ENCODE data around the gene C5AR1. TPM values are rescaled to one million over a fixed set of nuclear protein-coding genes. Genes with fewer than 3 reads are reported as not detected.
A peak's percentile ranks its signal among the peaks of the same experiment; 100 is the strongest.

C5AR1 gene
- total and polyA plus RNA-seq, 9 of the 15 experiments (the other 6 are each of a cell fraction or from before 2014, with no cell fraction given) = 0.06 to 1.6 (median 0.28) TPM; not detected in 3

GRCh38 chr19:47296036-47296435, 13.6 kb upstream of the C5AR1 start (continued):
- no peak for TF ChIP-seq ZNF184 (CRISPR knock-in tag; IDR thresholded peaks at IDR 0.05)
- no peak for TF ChIP-seq ZSCAN32 (CRISPR knock-in tag; IDR thresholded peaks at IDR 0.05)
- TF ChIP-seq ATF1 (CRISPR knock-in tag; IDR thresholded peaks at IDR 0.05) = no peak
- TF ChIP-seq ATF1 (tag; IDR thresholded peaks at IDR 0.05) = peak; percentile 63
- TF ChIP-seq IRF1 (CRISPR knock-in tag; IDR thresholded peaks at IDR 0.05; ENCODE audit: borderline replicate concordance) = no peak
- TF ChIP-seq SMARCB1 (IDR thresholded peaks at IDR 0.05; ENCODE audit: insufficient read length, low read depth) = no peak
- 0 out of 2 replicates have a peak, but pooled peaks have one; percentile 20 for TF ChIP-seq ATF3 (IDR thresholded peaks at IDR 0.05)
- no peak for TF ChIP-seq ATF3 (CRISPR knock-in tag; conservative IDR thresholded peaks at IDR 0.05)
- TF ChIP-seq PML (IDR thresholded peaks at IDR 0.05; ENCODE audit: low read length) = no peak
- no peak for TF ChIP-seq ZNF431 (CRISPR knock-in tag; IDR thresholded peaks at IDR 0.05)
- no peak for TF ChIP-seq ZNF212 (CRISPR knock-in tag; IDR thresholded peaks at IDR 0.05)
- no peak for TF ChIP-seq ZFP36 (IDR thresholded peaks at IDR 0.05; ENCODE audit: low read depth, low read length, partially characterized antibody)
- TF ChIP-seq ZNF780A (CRISPR knock-in tag; IDR thresholded peaks at IDR 0.05) = no peak
- TF ChIP-seq ETS1 (conservative IDR thresholded peaks at IDR 0.05; ENCODE audit: control insufficient read depth, low read depth, low read length) = no peak
- TF ChIP-seq ATF2 (CRISPR knock-in tag; IDR thresholded peaks at IDR 0.05) = no peak
- TF ChIP-seq ZNF408 (CRISPR knock-in tag; IDR thresholded peaks at IDR 0.05; ENCODE audit: low read depth) = no peak
- no peak for TF ChIP-seq ZNF274 (IDR thresholded peaks at IDR 0.05; ENCODE audit: borderline replicate concordance, low read depth, low read length)
- no peak for TF ChIP-seq GTF2F1 (IDR thresholded peaks at IDR 0.05; ENCODE audit: low read depth, low read length)
- no peak for TF ChIP-seq ZBTB1 (CRISPR knock-in tag; IDR thresholded peaks at IDR 0.05; ENCODE audit: borderline replicate concordance, low read depth)
- TF ChIP-seq NBN (IDR thresholded peaks at IDR 0.05; ENCODE audit: low read depth) = no peak
- TF ChIP-seq ZNF584 (CRISPR knock-in tag; IDR thresholded peaks at IDR 0.05; ENCODE audit: low read depth) = no peak
- no peak for TF ChIP-seq E2F3 (CRISPR knock-in tag; IDR thresholded peaks at IDR 0.05)
- no peak for TF ChIP-seq NR3C1 (CRISPR knock-in tag; IDR thresholded peaks at IDR 0.05)
- no peak for TF ChIP-seq SAFB (IDR thresholded peaks at IDR 0.05; ENCODE audit: borderline replicate concordance, low read depth, low read length)
- no peak for TF ChIP-seq DDX20 (tag; IDR thresholded peaks at IDR 0.05; ENCODE audit: low read depth)
- TF ChIP-seq GTF2B (IDR thresholded peaks at IDR 0.05; ENCODE audit: extremely low read depth, insufficient read length) = no peak
- no peak for TF ChIP-seq ZFPM2 (CRISPR knock-in tag; IDR thresholded peaks at IDR 0.05)

Measured in K562 (cell line).